SJCRH30 (cell line): ENCODE results near the gene SCN5A. TPM values are rescaled to one million over a fixed set of nuclear protein-coding genes. Genes with fewer than 3 reads are reported as not detected.

Experiments used
- DNase-seq, 2 experiments: peaks; one replicate each; pipeline ENCODE4 v3.0.0-alpha.2; 2015 to 2020
- H3K27ac ChIP-seq: fragments of 250-450 bp; sonication (Bioruptor Pico); 2 replicates; pipeline ENCODE4 v1.5.1; 2020; ENCODE audit warnings: mild to moderate bottlenecking, moderate library complexity
- H3K27me3 ChIP-seq: fragments of 250-450 bp; sonication (Bioruptor Pico); 2 replicates; pipeline ENCODE4 v1.5.1; 2020; ENCODE audit warnings: mild to moderate bottlenecking, moderate library complexity
- H3K36me3 ChIP-seq: fragments of 250-450 bp; sonication (Bioruptor Pico); 2 replicates; pipeline ENCODE4 v1.5.1; 2020; ENCODE audit warnings: mild to moderate bottlenecking, moderate library complexity
- H3K4me1 ChIP-seq: fragments of 250-450 bp; sonication (Bioruptor Pico); 2 replicates; pipeline ENCODE4 v1.5.1; 2020; ENCODE audit warnings: mild to moderate bottlenecking, moderate library complexity
- H3K4me3 ChIP-seq: fragments of 250-450 bp; sonication (Bioruptor Pico); 2 replicates; pipeline ENCODE4 v1.5.1; 2020; ENCODE audit warnings: mild to moderate bottlenecking, moderate library complexity
- H3K9me3 ChIP-seq: fragments of 250-450 bp; sonication (Bioruptor Pico); replicated peaks from 2 replicates; pipeline ENCODE4 v1.5.1; 2020; ENCODE audit warnings: mild to moderate bottlenecking, moderate library complexity
- total RNA-seq: library from RNA; depleted of rRNA; stranded (reverse); fragments of >200 nt; shearing (Covaris generic); gene quantifications from 2 replicates; pipeline ENCODE4 v1.2.3, GENCODE V29; 2014

SCN5A gene
- total RNA-seq, 1 experiment from 2014 or later: 15.2 TPM

- H3K27ac ChIP-seq: no peak overlapping the region
- peaks cover 3% of the 10 kb centered on the region; the same call in 1 of the 2 replicates for H3K36me3 ChIP-seq
- H3K27me3 ChIP-seq: no peaks in the 10 kb centered on the region
- no peak for DNase-seq
- no peaks in the 10 kb centered on the region for H3K9me3 ChIP-seq
- H3K4me3 ChIP-seq: no peak overlapping the region
- H3K4me1 ChIP-seq: no peaks in the 10 kb centered on the region
These were observed 29.3 kb downstream of the SCN5A start for GRCh38 chr3:38620236-38620635.

GRCh38 chr3:38618343-38618742, 31.1 kb downstream of the SCN5A start:
- Histone ChIP-seq H3K4me1 (no peaks in the 10 kb centered on the region), H3K36me3 (peaks cover 3% of the 10 kb centered on the region; the same call in 1 of the 2 replicates), H3K27ac (no peak overlapping the region), H3K27me3 (no peaks in the 10 kb centered on the region), H3K9me3 (no peaks in the 10 kb centered on the region), H3K4me3 (no peak overlapping the region)
- DNase-seq: no peak

GRCh38 chr3:38617586-38617985, 31.9 kb downstream of the SCN5A start:
- Histone ChIP-seq H3K4me1 (no peaks in the 10 kb centered on the region), H3K27me3 (no peaks in the 10 kb centered on the region), H3K4me3 (no peak overlapping the region), H3K27ac (no peak overlapping the region), H3K9me3 (no peaks in the 10 kb centered on the region), H3K36me3 (peaks cover 3% of the 10 kb centered on the region; the same call in 1 of the 2 replicates)
- no peak for DNase-seq

GRCh38 chr3:38617137-38617536, 32.4 kb downstream of the SCN5A start:
- H3K4me3 ChIP-seq: no peak overlapping the region
- no peaks in the 10 kb centered on the region for H3K9me3 ChIP-seq
- no peaks in the 10 kb centered on the region for H3K4me1 ChIP-seq
- no peak for DNase-seq
- H3K27ac ChIP-seq: no peak overlapping the region
- H3K27me3 ChIP-seq: no peaks in the 10 kb centered on the region
- H3K36me3 ChIP-seq: peaks cover 3% of the 10 kb centered on the region; the same call in 1 of the 2 replicates

GRCh38 chr3:38616658-38617057, 32.8 kb downstream of the SCN5A start:
- Histone ChIP-seq H3K4me3 (no peak overlapping the region), H3K36me3 (peaks cover 3% of the 10 kb centered on the region; the same call in 1 of the 2 replicates), H3K9me3 (no peaks in the 10 kb centered on the region), H3K27ac (no peak overlapping the region), H3K27me3 (no peaks in the 10 kb centered on the region), H3K4me1 (no peaks in the 10 kb centered on the region)
- DNase-seq: no peak

GRCh38 chr3:38616111-38616510, 33.4 kb downstream of the SCN5A start:
- Histone ChIP-seq H3K4me1 (no peaks in the 10 kb centered on the region), H3K27me3 (no peaks in the 10 kb centered on the region), H3K27ac (no peak overlapping the region), H3K4me3 (no peak overlapping the region), H3K9me3 (no peaks in the 10 kb centered on the region), H3K36me3 (peaks cover 3% of the 10 kb centered on the region; the same call in 1 of the 2 replicates)
- DNase-seq: no peak

- no peak for DNase-seq
- no peaks in the 10 kb centered on the region for H3K27me3 ChIP-seq
These were observed 34.7 kb downstream of the SCN5A start for GRCh38 chr3:38614651-38615352.

GRCh38 chr3:38614091-38614490, 35.4 kb downstream of the SCN5A start:
- Histone ChIP-seq H3K36me3 (no peaks in the 10 kb centered on the region), H3K4me3 (no peak overlapping the region), H3K27ac (no peak overlapping the region), H3K27me3 (no peaks in the 10 kb centered on the region), H3K4me1 (no peaks in the 10 kb centered on the region), H3K9me3 (no peaks in the 10 kb centered on the region)
- no peak for DNase-seq

More at GRCh38 chr3:38614651-38615352, 34.7 kb downstream of the SCN5A start:
- no peaks in the 10 kb centered on the region for H3K9me3 ChIP-seq
- no peak overlapping the region for H3K27ac ChIP-seq
- no peak overlapping the region for H3K4me3 ChIP-seq
- H3K4me1 ChIP-seq: no peaks in the 10 kb centered on the region
- no peaks in the 10 kb centered on the region for H3K36me3 ChIP-seq

- Histone ChIP-seq H3K27me3 (no peaks in the 10 kb centered on the region), H3K4me1 (no peaks in the 10 kb centered on the region), H3K9me3 (no peaks in the 10 kb centered on the region), H3K27ac (no peak overlapping the region), H3K36me3 (no peaks in the 10 kb centered on the region), H3K4me3 (no peak overlapping the region)
- DNase-seq: no peak
These were observed 36.1 kb downstream of the SCN5A start for GRCh38 chr3:38613426-38613825.

- DNase-seq: no peak
- H3K4me3 ChIP-seq: no peak overlapping the region
- no peaks in the 10 kb centered on the region for H3K27me3 ChIP-seq
- no peaks in the 10 kb centered on the region for H3K9me3 ChIP-seq
- H3K27ac ChIP-seq: no peak overlapping the region
- no peaks in the 10 kb centered on the region for H3K36me3 ChIP-seq
- no peaks in the 10 kb centered on the region for H3K4me1 ChIP-seq
These were observed 37.6 kb downstream of the SCN5A start for GRCh38 chr3:38611866-38612265.

GRCh38 chr3:38610934-38611333, 38.6 kb downstream of the SCN5A start:
- Histone ChIP-seq H3K4me1 (no peaks in the 10 kb centered on the region), H3K4me3 (no peak overlapping the region), H3K27me3 (no peaks in the 10 kb centered on the region), H3K36me3 (no peaks in the 10 kb centered on the region), H3K9me3 (no peaks in the 10 kb centered on the region), H3K27ac (no peak overlapping the region)
- DNase-seq: no peak

GRCh38 chr3:38610436-38610835, 39.1 kb downstream of the SCN5A start:
- no peak overlapping the region for H3K27ac ChIP-seq
- no peaks in the 10 kb centered on the region for H3K36me3 ChIP-seq
- H3K9me3 ChIP-seq: no peaks in the 10 kb centered on the region
- no peak for DNase-seq
- H3K4me3 ChIP-seq: no peak overlapping the region
- H3K4me1 ChIP-seq: no peaks in the 10 kb centered on the region
- H3K27me3 ChIP-seq: no peaks in the 10 kb centered on the region

GRCh38 chr3:38609386-38610111, 39.9 kb downstream of the SCN5A start:
- Histone ChIP-seq H3K4me3 (no peak overlapping the region), H3K36me3 (no peaks in the 10 kb centered on the region), H3K27me3 (no peaks in the 10 kb centered on the region), H3K4me1 (no peaks in the 10 kb centered on the region), H3K27ac (no peak overlapping the region), H3K9me3 (no peaks in the 10 kb centered on the region)
- no peak for DNase-seq

GRCh38 chr3:38608961-38609360, 40.5 kb downstream of the SCN5A start:
- no peaks in the 10 kb centered on the region for H3K4me1 ChIP-seq
- no peaks in the 10 kb centered on the region for H3K36me3 ChIP-seq
- no peak for DNase-seq
- H3K9me3 ChIP-seq: no peaks in the 10 kb centered on the region
- H3K27ac ChIP-seq: no peak overlapping the region
- H3K27me3 ChIP-seq: no peaks in the 10 kb centered on the region
- no peak overlapping the region for H3K4me3 ChIP-seq

- no peak for DNase-seq
- H3K4me1 ChIP-seq: no peaks in the 10 kb centered on the region
- H3K27me3 ChIP-seq: no peaks in the 10 kb centered on the region
- H3K27ac ChIP-seq: no peak overlapping the region
- H3K4me3 ChIP-seq: no peak overlapping the region
- H3K9me3 ChIP-seq: no peaks in the 10 kb centered on the region
- no peaks in the 10 kb centered on the region for H3K36me3 ChIP-seq
These were observed 41.3 kb downstream of the SCN5A start for GRCh38 chr3:38608086-38608775.
